VCaP (cell line): ENCODE data around the gene KIAA2012.

Experiments
- H3K27ac ChIP-seq: fragments of 450-650 bp; 2 replicates; pipeline ENCODE4 v1.5.1; 2017
- TF ChIP-seq, protein P1 (sequence below): fragments of 450-650 bp; conservative IDR thresholded peaks from 2 replicates; pipeline ENCODE4 v1.5.1; 2017; ENCODE audit warnings: mild to moderate bottlenecking, moderate library complexity

The KIAA2012 gene

GRCh38 chr2:202185156-202185555, 112.1 kb downstream of the KIAA2012 start:
- TF ChIP-seq, protein P1, sequence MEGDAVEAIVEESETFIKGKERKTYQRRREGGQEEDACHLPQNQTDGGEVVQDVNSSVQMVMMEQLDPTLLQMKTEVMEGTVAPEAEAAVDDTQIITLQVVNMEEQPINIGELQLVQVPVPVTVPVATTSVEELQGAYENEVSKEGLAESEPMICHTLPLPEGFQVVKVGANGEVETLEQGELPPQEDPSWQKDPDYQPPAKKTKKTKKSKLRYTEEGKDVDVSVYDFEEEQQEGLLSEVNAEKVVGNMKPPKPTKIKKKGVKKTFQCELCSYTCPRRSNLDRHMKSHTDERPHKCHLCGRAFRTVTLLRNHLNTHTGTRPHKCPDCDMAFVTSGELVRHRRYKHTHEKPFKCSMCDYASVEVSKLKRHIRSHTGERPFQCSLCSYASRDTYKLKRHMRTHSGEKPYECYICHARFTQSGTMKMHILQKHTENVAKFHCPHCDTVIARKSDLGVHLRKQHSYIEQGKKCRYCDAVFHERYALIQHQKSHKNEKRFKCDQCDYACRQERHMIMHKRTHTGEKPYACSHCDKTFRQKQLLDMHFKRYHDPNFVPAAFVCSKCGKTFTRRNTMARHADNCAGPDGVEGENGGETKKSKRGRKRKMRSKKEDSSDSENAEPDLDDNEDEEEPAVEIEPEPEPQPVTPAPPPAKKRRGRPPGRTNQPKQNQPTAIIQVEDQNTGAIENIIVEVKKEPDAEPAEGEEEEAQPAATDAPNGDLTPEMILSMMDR = no peak
- no peak overlapping the region for H3K27ac ChIP-seq

DNA sequence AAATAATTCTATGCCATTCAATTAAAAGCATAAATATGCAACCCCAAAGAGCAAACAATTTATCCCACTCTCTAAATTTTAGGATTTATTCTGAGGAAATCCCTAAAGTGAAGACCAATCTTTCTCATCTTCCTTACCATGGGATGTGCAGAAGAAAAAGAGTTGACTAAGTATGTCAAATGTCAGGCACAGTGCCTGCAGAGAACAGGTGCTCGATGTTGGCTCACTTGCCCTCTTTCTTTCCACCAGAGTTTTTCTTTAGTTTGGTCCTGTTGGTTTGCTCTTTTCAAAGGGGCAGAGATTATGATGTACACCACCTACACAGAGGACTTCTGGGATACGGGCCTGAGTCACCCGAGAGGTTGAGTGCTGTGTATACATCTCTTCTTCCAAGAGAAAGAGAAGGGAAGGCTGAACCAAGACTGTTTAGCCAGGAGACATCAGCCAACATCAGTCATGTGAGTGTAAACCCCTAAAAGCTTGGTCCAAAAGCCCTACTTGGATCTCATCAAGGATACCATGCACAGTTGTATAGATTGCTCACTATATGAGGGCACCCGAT, 113.7 kb downstream of the KIAA2012 start:
- TF ChIP-seq, protein P1 = no peak
- H3K27ac ChIP-seq = no peak overlapping the region

DNA sequence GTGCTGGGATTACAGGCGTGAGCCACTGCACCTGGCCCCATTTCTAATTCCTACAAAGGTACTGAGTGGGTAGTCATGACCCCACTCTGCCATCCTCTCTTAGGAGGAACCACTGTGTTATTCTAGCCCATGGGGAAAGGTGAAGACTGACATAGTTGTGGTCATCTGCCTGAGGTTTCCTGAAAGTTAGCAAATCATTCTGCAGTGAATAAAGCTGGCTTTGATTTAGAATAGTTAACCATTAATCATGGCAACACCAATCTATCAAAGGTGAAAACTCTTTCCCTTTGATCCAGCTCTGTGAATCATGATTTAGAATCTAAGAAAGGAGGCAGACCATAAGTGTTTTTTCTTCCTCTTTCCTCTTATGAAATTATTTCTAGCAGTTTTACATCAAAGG, 114.5 kb downstream of the KIAA2012 start:
- H3K27ac ChIP-seq = no peak overlapping the region
- TF ChIP-seq, protein P1 = no peak

GRCh38 chr2:202193305-202193704, 120.2 kb downstream of the KIAA2012 start:
- H3K27ac ChIP-seq = no peak overlapping the region
- TF ChIP-seq, protein P1 = no peak

DNA sequence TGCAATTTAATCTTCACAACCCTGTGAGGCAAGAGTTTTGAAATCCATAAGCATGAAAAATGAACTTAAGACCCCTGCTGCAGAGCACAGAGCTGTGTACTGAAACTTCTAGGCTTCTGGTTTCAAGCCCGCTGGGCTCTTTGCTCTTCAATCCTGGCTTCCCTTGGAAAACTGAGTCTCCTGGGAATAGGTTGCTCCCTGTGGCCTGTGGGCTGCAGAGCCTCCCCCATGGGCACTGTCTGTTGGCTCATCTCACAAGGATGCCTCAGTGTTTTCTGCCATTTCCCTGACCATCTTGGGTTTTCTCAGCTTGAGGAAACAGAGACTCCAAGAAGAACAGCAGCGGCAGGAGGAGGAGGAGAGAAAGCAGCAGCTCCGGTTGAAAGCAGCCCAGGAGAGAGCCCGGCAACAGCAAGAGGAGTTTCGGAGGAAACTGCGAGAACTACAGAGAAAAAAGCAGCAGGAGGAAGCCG, 120.9 kb downstream of the KIAA2012 start:
- no peak overlapping the region for H3K27ac ChIP-seq
- TF ChIP-seq, protein P1 = no peak

- TF ChIP-seq, protein P1 = no peak
- no peak overlapping the region for H3K27ac ChIP-seq
Measured at GRCh38 chr2:202194418-202194817, 121.4 kb downstream of the KIAA2012 start.

DNA sequence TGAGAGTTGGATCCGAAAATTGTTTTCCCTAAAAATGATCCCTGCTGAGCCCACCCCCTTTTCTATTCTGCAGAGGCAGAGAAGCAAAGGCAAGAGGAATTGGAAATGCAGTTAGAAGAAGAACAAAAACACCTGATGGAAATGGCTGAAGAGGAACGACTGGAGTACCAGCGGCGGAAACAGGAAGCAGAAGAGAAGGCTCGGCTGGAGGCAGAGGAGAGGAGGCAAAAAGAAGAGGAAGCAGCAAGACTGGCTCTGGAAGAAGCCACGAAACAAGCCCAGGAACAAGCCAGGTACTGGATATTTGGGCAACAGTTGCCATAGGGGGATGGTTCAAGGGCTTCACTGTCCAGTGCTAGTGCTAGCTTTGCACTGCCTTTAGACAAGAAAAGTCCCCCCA, 123.7 kb downstream of the KIAA2012 start:
- TF ChIP-seq, protein P1 = no peak
- H3K27ac ChIP-seq = no peak overlapping the region
